Measurements from ENCODE around the gene SPATA17.

DNA sequence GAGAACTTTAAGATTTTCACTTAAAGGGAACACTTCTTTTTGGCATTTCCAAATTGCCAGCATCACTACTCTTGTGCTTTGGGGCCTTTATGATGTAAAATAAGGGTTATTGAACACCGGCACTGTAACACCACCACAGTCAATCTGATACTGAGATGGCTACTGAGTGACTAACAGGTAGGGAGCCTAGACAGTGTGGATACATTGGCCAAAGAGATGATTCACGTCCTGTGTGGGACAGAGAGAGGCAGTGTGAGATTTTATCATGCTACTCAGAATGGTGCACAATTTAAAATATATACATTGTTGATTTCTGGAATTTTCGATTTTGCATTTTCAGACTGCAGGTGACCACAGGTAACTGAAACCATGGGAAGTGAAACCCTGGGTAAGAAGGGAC lies 261.6 kb downstream of the SPATA17 start:
- TF ChIP-seq POLR2AphosphoS5 (IDR thresholded peaks at IDR 0.05) (no peak), CTCF (IDR thresholded peaks at IDR 0.05) (no peak), POLR2A (IDR thresholded peaks at IDR 0.05) (no peak)

Measured in stomach (tissue), 4 donors.